HuH-7.5 (cell line): ENCODE data around the gene EFNA4.

Experiments
- DNase-seq: peaks from one replicate; pipeline ENCODE4 v3.0.0; 2011; ENCODE audit warnings: low spot score

The EFNA4 gene

GRCh38 chr1:155063550-155064110 lies at the start of gene EFNA4:
Gene EFNA4 (plus strand): TSS chr1:155063740. CDS start chr1:155063824, 84 bp downstream.
- peak; percentile 98 for DNase-seq

- no peak for DNase-seq
Observed at GRCh38 chr1:155014709-155015508, 48.6 kb upstream of the EFNA4 start.

- no peak for DNase-seq
Observed at GRCh38 chr1:155015527-155016230, 47.9 kb upstream of the EFNA4 start.

- DNase-seq = no peak
Observed at GRCh38 chr1:155016231-155016831, 47.2 kb upstream of the EFNA4 start.

- peak; percentile 87 for DNase-seq
Observed at GRCh38 chr1:155017041-155017945, 46.2 kb upstream of the EFNA4 start.

- DNase-seq = no peak
Observed at GRCh38 chr1:155017946-155018316, 45.6 kb upstream of the EFNA4 start.

GRCh38 chr1:155018617-155019348 lies 44.8 kb upstream of the EFNA4 start:
- no peak for DNase-seq

GRCh38 chr1:155019377-155020245 lies 43.9 kb upstream of the EFNA4 start:
- no peak for DNase-seq

- DNase-seq = no peak
Observed at GRCh38 chr1:155022136-155022926, 41.2 kb upstream of the EFNA4 start.

- no peak for DNase-seq
Observed at GRCh38 chr1:155022927-155023236, 40.7 kb upstream of the EFNA4 start.

GRCh38 chr1:155023627-155024026 lies 39.9 kb upstream of the EFNA4 start:
- no peak for DNase-seq

GRCh38 chr1:155024315-155024714 lies 39.2 kb upstream of the EFNA4 start:
- no peak for DNase-seq

- no peak for DNase-seq
Observed at GRCh38 chr1:155026154-155026553, 37.4 kb upstream of the EFNA4 start.

GRCh38 chr1:155026588-155026987 lies 37.0 kb upstream of the EFNA4 start:
- DNase-seq = no peak

- no peak for DNase-seq
Observed at GRCh38 chr1:155029513-155030242, 33.9 kb upstream of the EFNA4 start.

GRCh38 chr1:155030243-155030795 lies 33.2 kb upstream of the EFNA4 start:
- no peak for DNase-seq

GRCh38 chr1:155030899-155031298 lies 32.6 kb upstream of the EFNA4 start:
- no peak for DNase-seq

- DNase-seq = no peak
Observed at GRCh38 chr1:155032886-155033285, 30.7 kb upstream of the EFNA4 start.
